Endothelial cell (in vitro differentiated cells): ENCODE results near the gene KCTD15. TPM values are rescaled to one million over a fixed set of nuclear protein-coding genes. Genes with fewer than 3 reads are reported as not detected.

Experiments
- DNase-seq: peaks from one replicate; pipeline ENCODE4 v3.0.0; 2021; ENCODE audit warnings: low spot score
- H3K27ac Mint-ChIP-seq: one replicate; pipeline ENCODE4 v1.8.0; 2021; ENCODE audit warnings: mixed read lengths, inconsistent platforms; ENCODE audit not compliant: unreplicated experiment
- H3K27me3 Mint-ChIP-seq: one replicate; pipeline ENCODE4 v1.8.0; 2021; ENCODE audit warnings: mild to moderate bottlenecking, moderate library complexity, mixed read lengths, inconsistent platforms; ENCODE audit not compliant: unreplicated experiment
- H3K36me3 Mint-ChIP-seq: one replicate; pipeline ENCODE4 v1.8.0; 2021; ENCODE audit warnings: mild to moderate bottlenecking, low read depth, mixed read lengths, inconsistent platforms; ENCODE audit not compliant: unreplicated experiment
- H3K4me1 Mint-ChIP-seq: one replicate; pipeline ENCODE4 v1.8.0; 2021; ENCODE audit warnings: mild to moderate bottlenecking, mixed read lengths, inconsistent platforms; ENCODE audit not compliant: unreplicated experiment
- H3K4me3 Mint-ChIP-seq: one replicate; pipeline ENCODE4 v1.8.0; 2021; ENCODE audit warnings: mild to moderate bottlenecking, mixed read lengths, inconsistent platforms; ENCODE audit not compliant: unreplicated experiment
- H3K9me3 Mint-ChIP-seq: one replicate; pipeline ENCODE4 v1.8.0; 2021; ENCODE audit warnings: mixed read lengths, inconsistent platforms; ENCODE audit not compliant: unreplicated experiment
- total RNA-seq: library from RNA; stranded (reverse); fragmentation: NEBNext Ultra II Directional; extraction: Animal tissue kit (Norgen Biotek cat#: 25700); gene quantifications from one replicate; pipeline ENCODE4 v1.2.1, GENCODE V29; 2021; ENCODE audit not compliant: unreplicated experiment
- TF ChIP-seq, protein P1 (sequence below): fragments of 200-600 bp; sonication (generic); IDR thresholded peaks from one replicate; pipeline ENCODE4 v1.5.0; 2021; ENCODE audit warnings: antibody characterized with exemption; ENCODE audit not compliant: unreplicated experiment

Gene KCTD15
- total RNA-seq, 1 donor from 2014 or later: 81.1 TPM

DNA sequence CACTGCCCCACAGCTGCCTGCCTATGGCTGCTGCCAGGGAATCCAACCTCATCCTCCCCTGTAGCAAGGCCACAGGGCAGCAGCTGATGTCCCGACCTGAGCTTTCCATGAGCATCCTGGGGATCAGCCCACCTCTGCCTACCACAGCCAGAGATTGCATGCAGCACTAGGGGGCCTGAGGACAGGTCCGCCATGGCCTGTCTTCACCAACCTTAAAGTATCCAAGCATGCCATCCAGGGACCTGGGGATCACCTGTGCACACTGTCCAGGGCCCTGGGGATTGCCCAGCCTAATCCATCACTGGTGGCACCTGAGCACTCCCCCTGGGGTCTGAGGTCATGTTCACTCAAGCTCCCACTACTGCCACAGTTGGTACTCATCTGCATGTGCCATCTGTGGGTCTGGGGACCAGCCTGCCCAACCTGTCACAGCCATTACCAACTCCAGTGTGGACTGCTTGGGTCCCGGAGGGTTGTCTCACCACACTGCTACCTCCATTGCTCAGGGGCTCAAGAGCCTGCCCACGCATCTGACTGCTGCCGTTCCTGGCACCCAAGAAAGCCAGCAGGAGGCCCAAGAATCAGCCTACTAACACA, 53.0 kb downstream of the KCTD15 start:
- Mint-ChIP-seq H3K9me3 (no peaks in the 10 kb centered on the region), H3K36me3 (peaks cover 7% of the 10 kb centered on the region), H3K27ac (no peak overlapping the region), H3K4me3 (no peak overlapping the region), H3K27me3 (peaks cover 1% of the 10 kb centered on the region), H3K4me1 (no peaks in the 10 kb centered on the region)
- no peak for DNase-seq
- TF ChIP-seq, protein P1, sequence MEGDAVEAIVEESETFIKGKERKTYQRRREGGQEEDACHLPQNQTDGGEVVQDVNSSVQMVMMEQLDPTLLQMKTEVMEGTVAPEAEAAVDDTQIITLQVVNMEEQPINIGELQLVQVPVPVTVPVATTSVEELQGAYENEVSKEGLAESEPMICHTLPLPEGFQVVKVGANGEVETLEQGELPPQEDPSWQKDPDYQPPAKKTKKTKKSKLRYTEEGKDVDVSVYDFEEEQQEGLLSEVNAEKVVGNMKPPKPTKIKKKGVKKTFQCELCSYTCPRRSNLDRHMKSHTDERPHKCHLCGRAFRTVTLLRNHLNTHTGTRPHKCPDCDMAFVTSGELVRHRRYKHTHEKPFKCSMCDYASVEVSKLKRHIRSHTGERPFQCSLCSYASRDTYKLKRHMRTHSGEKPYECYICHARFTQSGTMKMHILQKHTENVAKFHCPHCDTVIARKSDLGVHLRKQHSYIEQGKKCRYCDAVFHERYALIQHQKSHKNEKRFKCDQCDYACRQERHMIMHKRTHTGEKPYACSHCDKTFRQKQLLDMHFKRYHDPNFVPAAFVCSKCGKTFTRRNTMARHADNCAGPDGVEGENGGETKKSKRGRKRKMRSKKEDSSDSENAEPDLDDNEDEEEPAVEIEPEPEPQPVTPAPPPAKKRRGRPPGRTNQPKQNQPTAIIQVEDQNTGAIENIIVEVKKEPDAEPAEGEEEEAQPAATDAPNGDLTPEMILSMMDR: no peak

DNA sequence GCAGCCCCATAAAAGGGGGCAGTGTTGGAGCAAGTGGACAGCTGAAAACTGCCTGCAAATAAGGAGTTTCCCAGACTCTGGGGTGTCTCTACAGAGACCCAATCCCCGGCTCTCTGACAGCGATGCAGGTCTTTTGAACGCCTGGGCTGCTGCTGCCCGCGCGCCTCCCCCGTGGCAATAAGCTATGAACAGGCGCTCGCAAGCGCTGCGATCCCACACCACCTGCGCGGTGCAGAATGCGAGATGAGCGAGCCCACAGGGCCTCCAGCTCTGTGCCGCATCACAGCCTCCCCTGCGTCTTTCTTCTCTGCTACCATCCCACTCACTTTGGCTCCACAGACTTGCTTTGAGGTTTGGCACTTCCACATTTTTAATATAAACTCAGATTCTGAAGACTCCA, 62.3 kb downstream of the KCTD15 start:
- TF ChIP-seq, protein P1: no peak
- Mint-ChIP-seq H3K4me3 (no peak overlapping the region), H3K36me3 (no peaks in the 10 kb centered on the region), H3K9me3 (no peaks in the 10 kb centered on the region), H3K27ac (no peak overlapping the region), H3K27me3 (peaks cover 2% of the 10 kb centered on the region), H3K4me1 (peaks cover 4% of the 10 kb centered on the region)
- no peak for DNase-seq

DNA sequence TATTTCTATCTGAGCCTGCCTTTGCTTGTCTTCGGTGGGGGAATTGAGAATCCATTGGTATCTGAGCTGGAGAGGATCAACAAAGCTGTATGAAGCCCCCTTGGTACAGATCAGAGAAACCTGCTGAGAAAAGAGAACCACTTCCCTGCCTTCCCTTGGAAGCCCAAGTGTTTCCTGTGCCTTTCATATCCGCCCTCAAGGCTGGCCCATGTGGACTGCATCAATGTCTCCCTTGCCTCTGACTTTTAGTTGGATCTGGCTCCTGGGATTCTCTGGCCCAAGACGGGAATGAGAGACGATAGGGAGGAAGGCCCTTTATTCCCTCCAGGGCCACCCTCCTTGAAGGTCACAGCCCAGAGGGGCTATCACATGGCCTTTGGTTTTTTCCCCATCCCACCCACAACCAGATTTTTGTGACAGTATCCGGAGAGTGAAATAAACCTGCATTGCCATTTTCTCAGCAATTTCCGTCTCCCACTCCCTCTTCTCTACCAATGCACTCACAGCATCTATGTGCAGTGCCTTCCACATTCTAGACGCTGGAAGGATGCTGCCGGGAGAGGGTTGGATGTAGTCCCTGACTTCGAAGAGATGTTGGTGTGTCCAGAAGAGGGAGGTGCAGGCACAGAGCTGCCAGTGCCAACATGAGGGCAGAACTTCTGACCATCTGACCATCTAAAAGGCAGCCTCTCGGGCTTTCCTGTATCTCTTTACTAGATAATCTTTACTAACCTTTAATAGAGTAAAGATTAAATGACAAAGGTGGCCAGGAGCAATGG, 63.8 kb downstream of the KCTD15 start:
- H3K27ac Mint-ChIP-seq: no peak overlapping the region
- no peak for DNase-seq
- TF ChIP-seq, protein P1: no peak
- no peaks in the 10 kb centered on the region for H3K9me3 Mint-ChIP-seq
- H3K4me3 Mint-ChIP-seq: no peak overlapping the region
- peaks cover 2% of the 10 kb centered on the region for H3K27me3 Mint-ChIP-seq
- H3K4me1 Mint-ChIP-seq: peaks cover 4% of the 10 kb centered on the region
- no peaks in the 10 kb centered on the region for H3K36me3 Mint-ChIP-seq

DNA sequence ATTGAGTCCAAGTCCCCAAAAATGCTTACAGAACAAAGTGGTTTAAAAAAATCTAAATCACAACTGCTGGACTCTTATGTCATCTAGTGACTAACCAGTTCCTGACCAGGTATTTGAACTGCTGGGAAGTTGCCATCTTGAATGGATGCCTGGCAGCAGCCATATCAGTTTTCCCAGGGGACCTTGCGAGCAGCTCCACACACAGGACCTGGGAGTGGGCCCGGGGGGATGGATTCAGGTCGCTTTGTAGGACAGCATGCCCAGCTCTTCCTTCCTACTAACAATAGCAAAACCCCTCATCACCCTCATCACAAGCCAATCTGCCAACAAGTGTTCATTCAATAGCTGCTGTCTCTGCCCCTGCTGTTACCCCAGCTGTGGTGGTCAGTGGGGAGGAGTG, 65.3 kb downstream of the KCTD15 start:
- Mint-ChIP-seq H3K27me3 (no peaks in the 10 kb centered on the region), H3K36me3 (no peaks in the 10 kb centered on the region), H3K27ac (no peak overlapping the region), H3K4me1 (peaks cover 4% of the 10 kb centered on the region), H3K9me3 (no peaks in the 10 kb centered on the region), H3K4me3 (no peak overlapping the region)
- no peak for DNase-seq
- TF ChIP-seq, protein P1: no peak

DNA sequence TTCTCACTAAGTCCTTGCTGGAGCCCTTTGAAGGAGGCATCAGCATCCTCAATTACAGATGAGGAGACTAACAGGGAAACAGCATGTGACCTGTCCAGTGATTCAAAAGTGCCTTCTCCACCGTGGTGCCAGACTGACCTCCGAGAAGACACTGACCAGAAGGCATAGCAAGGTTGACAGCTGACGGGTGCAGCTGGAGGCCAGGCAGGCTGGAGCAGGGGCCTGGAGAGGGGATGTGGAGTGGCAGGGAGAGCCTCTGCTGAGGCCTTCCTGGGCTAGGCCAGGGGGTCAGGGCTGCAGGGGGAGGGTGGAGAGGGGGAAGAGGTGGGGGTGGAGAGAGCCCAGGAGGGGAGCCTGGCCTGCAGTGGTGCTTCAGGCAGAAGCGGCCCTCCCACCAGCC, 66.3 kb downstream of the KCTD15 start:
- H3K36me3 Mint-ChIP-seq: no peaks in the 10 kb centered on the region
- no peaks in the 10 kb centered on the region for H3K27me3 Mint-ChIP-seq
- no peak for DNase-seq
- no peak overlapping the region for H3K27ac Mint-ChIP-seq
- TF ChIP-seq, protein P1: no peak
- no peak overlapping the region for H3K4me3 Mint-ChIP-seq
- peaks cover 6% of the 10 kb centered on the region for H3K4me1 Mint-ChIP-seq
- no peaks in the 10 kb centered on the region for H3K9me3 Mint-ChIP-seq
